ENCODE results near the gene ITCH.
"Not testable (repeated sequence)": the region's sequence is repeated elsewhere in the genome, so short reads cannot be mapped to it uniquely, and the experiment has no call there.

The ITCH gene

GRCh38 chr20:34427331-34427730 lies 64.3 kb downstream of the ITCH start:
- no peak overlapping the region for H3K9ac ChIP-seq (ENCODE audit: insufficient read length)
- TF ChIP-seq POLR2AphosphoS5 (IDR thresholded peaks at IDR 0.05; ENCODE audit: borderline replicate concordance, low read depth, low read length): no peak
- no peak for TF ChIP-seq FOXP2 (optimal IDR thresholded peaks at IDR 0.05; ENCODE audit: control extremely low read depth, extremely low read length, insufficient read depth)
- no peak for TF ChIP-seq EZH2 (IDR thresholded peaks at IDR 0.05)
- peaks cover 64% of the 10 kb centered on the region for H3K36me3 ChIP-seq (ENCODE audit: insufficient read depth, low read length)
- DNase-seq (ENCODE audit: low read depth, low spot score): no peak
- no peak overlapping the region for H3K27ac ChIP-seq
- no peaks in the 10 kb centered on the region for H3K9me3 ChIP-seq (ENCODE audit: low read depth, low read length)
- no peak overlapping the region for H3K4me3 ChIP-seq

DNA sequence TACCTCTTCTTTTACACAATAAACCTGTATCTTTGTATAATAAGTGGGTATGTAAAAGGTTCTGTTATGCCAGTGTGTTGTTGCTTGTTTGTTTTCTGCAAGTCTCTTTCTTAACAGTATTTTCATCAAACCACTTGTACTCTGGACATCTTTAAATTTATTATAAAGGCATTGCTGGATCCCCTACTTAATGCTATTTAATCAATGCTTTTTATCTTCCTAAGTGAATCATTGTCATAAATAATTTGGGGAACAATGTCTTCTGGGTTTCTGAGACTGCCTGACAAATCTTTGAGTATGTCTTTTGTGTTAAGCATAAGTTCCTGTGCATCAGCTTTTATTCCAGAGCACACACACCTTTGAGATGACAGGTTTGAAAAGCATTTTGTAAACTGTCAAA lies 64.7 kb downstream of the ITCH start:
- Histone ChIP-seq H3K9me3 (ENCODE audit: low read depth, low read length) (no peaks in the 10 kb centered on the region), H3K36me3 (ENCODE audit: insufficient read depth, low read length) (peaks cover 60% of the 10 kb centered on the region), H3K27ac (no peak overlapping the region), H3K4me3 (no peak overlapping the region), H3K9ac (ENCODE audit: insufficient read length) (no peak overlapping the region)
- no peak for TF ChIP-seq FOXP2 (optimal IDR thresholded peaks at IDR 0.05; ENCODE audit: control extremely low read depth, extremely low read length, insufficient read depth)
- no peak for TF ChIP-seq POLR2AphosphoS5 (IDR thresholded peaks at IDR 0.05; ENCODE audit: borderline replicate concordance, low read depth, low read length)
- TF ChIP-seq EZH2 (IDR thresholded peaks at IDR 0.05): no peak
- no peak for DNase-seq (ENCODE audit: low read depth, low spot score)

DNA sequence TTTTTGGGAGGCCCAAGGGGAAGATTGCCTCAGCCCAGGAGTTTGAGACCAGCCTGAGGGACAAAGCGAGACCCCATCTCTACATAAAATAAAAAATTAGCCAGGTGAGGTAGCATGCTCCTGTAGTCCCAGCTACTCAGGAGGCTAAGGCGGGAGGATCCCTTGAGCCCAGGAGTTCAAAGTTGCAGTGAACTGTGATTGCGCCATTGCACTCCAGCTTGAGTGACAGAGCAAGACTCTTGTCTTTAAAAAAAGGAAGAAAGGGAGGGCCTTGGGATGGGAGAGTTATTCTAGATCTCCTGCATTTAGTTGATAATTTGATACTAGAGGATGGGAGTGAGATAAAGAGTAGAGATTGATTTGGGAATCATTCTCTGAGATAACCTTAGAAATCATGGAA lies 68.1 kb downstream of the ITCH start:
- Histone ChIP-seq H3K9me3 (ENCODE audit: low read depth, low read length) (no peaks in the 10 kb centered on the region), H3K36me3 (ENCODE audit: insufficient read depth, low read length) (peaks cover 37% of the 10 kb centered on the region), H3K4me3 (no peak overlapping the region), H3K27ac (no peak overlapping the region), H3K9ac (ENCODE audit: insufficient read length) (no peak overlapping the region)
- DNase-seq (ENCODE audit: low read depth, low spot score): no peak
- TF ChIP-seq POLR2AphosphoS5 (IDR thresholded peaks at IDR 0.05; ENCODE audit: borderline replicate concordance, low read depth, low read length) (no peak), EZH2 (IDR thresholded peaks at IDR 0.05) (no peak), FOXP2 (optimal IDR thresholded peaks at IDR 0.05; ENCODE audit: control extremely low read depth, extremely low read length, insufficient read depth) (no peak)

- H3K9ac ChIP-seq (ENCODE audit: insufficient read length); H3K9me3 ChIP-seq (ENCODE audit: low read depth, low read length); H3K4me3 ChIP-seq; DNase-seq (ENCODE audit: low read depth, low spot score); H3K27ac ChIP-seq: not testable (repeated sequence)
- peaks cover 32% of the 10 kb centered on the region for H3K36me3 ChIP-seq (ENCODE audit: insufficient read depth, low read length)
These were observed 69.6 kb downstream of the ITCH start for GRCh38 chr20:34432663-34433062.

GRCh38 chr20:34433391-34433790 lies 70.3 kb downstream of the ITCH start:
- Histone ChIP-seq H3K36me3 (ENCODE audit: insufficient read depth, low read length) (peaks cover 32% of the 10 kb centered on the region), H3K9ac (ENCODE audit: insufficient read length) (no peak overlapping the region), H3K9me3 (ENCODE audit: low read depth, low read length) (no peaks in the 10 kb centered on the region), H3K27ac (no peak overlapping the region), H3K4me3 (no peak overlapping the region)
- no peak for TF ChIP-seq EZH2 (IDR thresholded peaks at IDR 0.05)
- no peak for TF ChIP-seq POLR2AphosphoS5 (IDR thresholded peaks at IDR 0.05; ENCODE audit: borderline replicate concordance, low read depth, low read length)
- TF ChIP-seq FOXP2 (optimal IDR thresholded peaks at IDR 0.05; ENCODE audit: control extremely low read depth, extremely low read length, insufficient read depth): no peak
- DNase-seq (ENCODE audit: low read depth, low spot score): no peak

GRCh38 chr20:34435589-34435988 lies 72.5 kb downstream of the ITCH start:
- H3K9me3 ChIP-seq (ENCODE audit: low read depth, low read length): no peaks in the 10 kb centered on the region
- no peak overlapping the region for H3K9ac ChIP-seq (ENCODE audit: insufficient read length)
- peaks cover 40% of the 10 kb centered on the region for H3K36me3 ChIP-seq (ENCODE audit: insufficient read depth, low read length)
- DNase-seq (ENCODE audit: low read depth, low spot score): no peak
- TF ChIP-seq POLR2AphosphoS5 (IDR thresholded peaks at IDR 0.05; ENCODE audit: borderline replicate concordance, low read depth, low read length) (no peak), EZH2 (IDR thresholded peaks at IDR 0.05) (no peak), FOXP2 (optimal IDR thresholded peaks at IDR 0.05; ENCODE audit: control extremely low read depth, extremely low read length, insufficient read depth) (no peak)
- H3K4me3 ChIP-seq: no peak overlapping the region
- no peak overlapping the region for H3K27ac ChIP-seq

- H3K9ac ChIP-seq (ENCODE audit: insufficient read length): no peak overlapping the region
- H3K27ac ChIP-seq: no peak overlapping the region; the same call in 1 of the 2 replicates
- TF ChIP-seq POLR2AphosphoS5 (IDR thresholded peaks at IDR 0.05; ENCODE audit: borderline replicate concordance, low read depth, low read length) (no peak), FOXP2 (optimal IDR thresholded peaks at IDR 0.05; ENCODE audit: control extremely low read depth, extremely low read length, insufficient read depth) (no peak), EZH2 (IDR thresholded peaks at IDR 0.05) (no peak)
- no peaks in the 10 kb centered on the region for H3K9me3 ChIP-seq (ENCODE audit: low read depth, low read length)
- DNase-seq (ENCODE audit: low read depth, low spot score): no peak
- H3K36me3 ChIP-seq (ENCODE audit: insufficient read depth, low read length): peaks cover 54% of the 10 kb centered on the region
- H3K4me3 ChIP-seq: no peak overlapping the region
These were observed 74.4 kb downstream of the ITCH start for GRCh38 chr20:34437330-34437986.

DNA sequence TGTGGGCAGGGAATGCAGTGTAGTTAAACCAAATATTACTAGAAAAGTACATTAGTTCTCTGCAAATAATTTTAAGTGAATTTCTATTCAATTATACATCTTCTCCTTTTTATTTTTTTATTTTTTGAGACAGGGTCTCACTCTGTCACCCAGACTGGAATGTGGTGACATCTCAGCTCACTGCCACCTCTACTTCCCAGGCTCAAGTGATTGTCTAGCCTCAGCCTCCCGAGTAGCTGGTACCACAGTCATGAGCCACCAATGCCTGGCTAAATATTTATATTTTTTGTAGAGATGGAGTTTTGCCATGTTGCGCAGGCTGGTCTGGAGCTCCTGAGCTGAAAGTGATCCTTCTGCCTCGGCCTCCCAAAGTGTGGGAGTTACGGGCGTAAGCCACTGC lies 76.1 kb downstream of the ITCH start:
- H3K9me3 ChIP-seq (ENCODE audit: low read depth, low read length): no peaks in the 10 kb centered on the region
- no peak overlapping the region for H3K4me3 ChIP-seq
- peaks cover 61% of the 10 kb centered on the region for H3K36me3 ChIP-seq (ENCODE audit: insufficient read depth, low read length)
- no peak for DNase-seq (ENCODE audit: low read depth, low spot score)
- no peak overlapping the region for H3K9ac ChIP-seq (ENCODE audit: insufficient read length)
- TF ChIP-seq EZH2 (IDR thresholded peaks at IDR 0.05) (no peak), FOXP2 (optimal IDR thresholded peaks at IDR 0.05; ENCODE audit: control extremely low read depth, extremely low read length, insufficient read depth) (no peak), POLR2AphosphoS5 (IDR thresholded peaks at IDR 0.05; ENCODE audit: borderline replicate concordance, low read depth, low read length) (no peak)
- no peak overlapping the region for H3K27ac ChIP-seq

GRCh38 chr20:34441423-34441822 lies 78.3 kb downstream of the ITCH start:
- peaks cover 78% of the 10 kb centered on the region for H3K36me3 ChIP-seq (ENCODE audit: insufficient read depth, low read length)
- H3K4me3 ChIP-seq; H3K9ac ChIP-seq (ENCODE audit: insufficient read length); H3K27ac ChIP-seq; DNase-seq (ENCODE audit: low read depth, low spot score); H3K9me3 ChIP-seq (ENCODE audit: low read depth, low read length): not testable (repeated sequence)

Measured in SK-N-MC (cell line).